Gastroesophageal sphincter (tissue), 4 donors: ENCODE results near the gene ACTR1A. TPM values are rescaled to one million over a fixed set of nuclear protein-coding genes. Genes with fewer than 3 reads are reported as not detected.
A peak's percentile ranks its signal among the peaks of the same experiment; 100 is the strongest.

Experiments
- ATAC-seq: fragments of 150-250 bp; one replicate; pipeline ENCODE4 v1.9.1; 2016; ENCODE audit warnings: mild to moderate bottlenecking, moderate library complexity
- H3K27ac ChIP-seq, 4 donors: fragments of 200-600 bp; sonication (generic) in 3 of 4; 1 replicate in 3 of 4; 2 replicates in 1 of 4; pipeline ENCODE4 v1.5.1; 2016 to 2019
- H3K27me3 ChIP-seq: fragments of 200-600 bp; sonication (generic); one replicate; pipeline ENCODE4 v1.5.1; 2019
- H3K36me3 ChIP-seq, 2 donors: fragments of 200-600 bp; sonication (generic); one replicate each; pipeline ENCODE4 v1.5.1; 2019; ENCODE audit warnings: control low read depth in 1 of 2
- H3K4me1 ChIP-seq, 3 donors: fragments of 200-600 bp; sonication (generic); 1 replicate in 2 of 3; 2 replicates in 1 of 3; pipeline ENCODE4 v1.5.1; 2016 to 2019; ENCODE audit warnings: control low read depth in 2 of 3
- H3K4me3 ChIP-seq, 2 donors: fragments of 200-600 bp; sonication (generic); one replicate each; pipeline ENCODE4 v1.5.1; 2019; ENCODE audit warnings: mild to moderate bottlenecking in 1 of 2, moderate library complexity in 1 of 2
- H3K9me3 ChIP-seq, 3 donors: fragments of 200-600 bp; sonication (generic); one replicate each; pipeline ENCODE4 v1.5.1; 2017 to 2019; ENCODE audit warnings: control low read depth in 2 of 3
- CTCF ChIP-seq, 4 experiments: fragments of 200-600 bp in 2 of 4; fragments of 450-650 bp in 2 of 4; sonication (generic) in 1 of 4; IDR thresholded peaks; one replicate each; pipeline ENCODE4 v1.5.1; 2017 to 2019; ENCODE audit warnings: antibody characterized with exemption in 4 of 4, mild to moderate bottlenecking in 2 of 4, moderate library complexity in 2 of 4
- EP300 ChIP-seq: sonication (generic); formaldehyde crosslinking; IDR thresholded peaks from one replicate; pipeline ENCODE4 v1.6.1; 2017; ENCODE audit warnings: antibody characterized with exemption, mild to moderate bottlenecking
- POLR2A ChIP-seq, 2 donors: fragments of 450-650 bp; IDR thresholded peaks; one replicate each; pipeline ENCODE4 v1.6.1; 2017; ENCODE audit warnings: antibody characterized with exemption in 2 of 2, mild to moderate bottlenecking in 2 of 2, moderate library complexity in 1 of 2
- POLR2AphosphoS5 ChIP-seq: sonication (generic); formaldehyde crosslinking; IDR thresholded peaks from one replicate; pipeline ENCODE4 v1.6.1; 2017; ENCODE audit warnings: antibody characterized with exemption
- WGBS, 2 donors: methylation state at CpG; one replicate each; pipeline ENCODE4 v1.1.5; 2018; ENCODE audit warnings: low coverage in 1 of 2; 5-methylcytosine and 5-hydroxymethylcytosine counted together
- total RNA-seq, 4 donors: library from RNA; depleted of rRNA; stranded (reverse); fragments of >200 nt; gene quantifications; one replicate each; pipeline ENCODE4 v1.1.0, GENCODE V29; 2016

Gene ACTR1A
- total RNA-seq, 4 donors from 2014 or later: 157 to 221 (median 179) TPM

- ATAC-seq: no peak
- Histone ChIP-seq H3K27me3 (no peaks in the 10 kb centered on the region), H3K4me3 (no peak overlapping the region), H3K9me3 (no peaks in the 10 kb centered on the region), H3K27ac (peak overlapping the region in 3 of 4 donors; percentile 2 to 88 (median 26)), H3K4me1 (peaks cover 4 to 81% (median 18%) of the 10 kb centered on the region in 3 donors), H3K36me3 (no peaks in the 10 kb centered on the region)
- 83 to 87% methylated on average over 2 to 3 of the region's 3 CpGs for WGBS, 2 donors
- TF ChIP-seq CTCF (IDR thresholded peaks at IDR 0.05) (no peak), POLR2AphosphoS5 (no peak), POLR2A (IDR thresholded peaks at IDR 0.05) (no peak), EP300 (no peak)
Observed at GRCh38 chr10:102499356-102499755, 3.2 kb downstream of the ACTR1A start.

GRCh38 chr10:102497545-102497944, 5.0 kb downstream of the ACTR1A start:
- Histone ChIP-seq H3K4me1 (peaks cover 7 to 89% (median 28%) of the 10 kb centered on the region in 3 donors), H3K9me3 (no peaks in the 10 kb centered on the region), H3K36me3 (no peaks in the 10 kb centered on the region), H3K27me3 (no peaks in the 10 kb centered on the region), H3K27ac (peak overlapping the region in 2 of 4 donors; percentile 12 to 88), H3K4me3 (no peak overlapping the region)
- ATAC-seq: no peak
- 88 to 100% methylated on average over 1 of the region's 1 CpG for WGBS, 2 donors
- no peak for TF ChIP-seq POLR2A (IDR thresholded peaks at IDR 0.05)
- TF ChIP-seq POLR2AphosphoS5: no peak
- no peak for TF ChIP-seq CTCF (IDR thresholded peaks at IDR 0.05)
- TF ChIP-seq EP300: no peak

GRCh38 chr10:102493771-102494170, 8.7 kb downstream of the ACTR1A start:
- Histone ChIP-seq H3K9me3 (no peaks in the 10 kb centered on the region), H3K36me3 (peaks cover 0 to 27% of the 10 kb centered on the region in 2 donors), H3K27me3 (no peaks in the 10 kb centered on the region), H3K27ac (peak overlapping the region; percentile 67 to 84 (median 77)), H3K4me1 (peaks cover 10 to 83% (median 24%) of the 10 kb centered on the region in 3 donors), H3K4me3 (peak overlapping the region in 1 of 2 donors; percentile 6)
- WGBS, 2 donors: 60 to 86% methylated on average over 1 to 2 of the region's 2 CpGs
- TF ChIP-seq CTCF (IDR thresholded peaks at IDR 0.05) (no peak), POLR2AphosphoS5 (no peak), EP300 (no peak)
- ATAC-seq: no peak

- Histone ChIP-seq H3K4me3 (peak overlapping the region in 1 of 2 donors; percentile 6), H3K4me1 (peaks cover 10 to 75% (median 24%) of the 10 kb centered on the region in 3 donors), H3K9me3 (no peaks in the 10 kb centered on the region), H3K27ac (peak overlapping the region; percentile 67 to 84 (median 77)), H3K27me3 (no peaks in the 10 kb centered on the region), H3K36me3 (peaks cover 4 to 35% of the 10 kb centered on the region in 2 donors)
- 19% methylated on average over 2 of the region's 2 CpGs for WGBS, 2 donors
- TF ChIP-seq EP300 (no peak), POLR2AphosphoS5 (peak; percentile 44)
- ATAC-seq: peak; percentile 93
Observed at GRCh38 chr10:102492983-102493382, 9.5 kb downstream of the ACTR1A start.

GRCh38 chr10:102492344-102492939, 10.1 kb downstream of the ACTR1A start:
- peaks cover 5 to 41% of the 10 kb centered on the region in 2 donors for H3K36me3 ChIP-seq
- H3K4me1 ChIP-seq: peaks cover 10 to 70% (median 24%) of the 10 kb centered on the region in 3 donors
- H3K27me3 ChIP-seq: no peaks in the 10 kb centered on the region
- peak; percentile 10 for ATAC-seq
- WGBS, 2 donors: 87% methylated on average over 3 of the region's 7 CpGs; no CpG with 5 or more reads in 1 of the 2 donors
- no peak overlapping the region for H3K4me3 ChIP-seq
- TF ChIP-seq POLR2A (IDR thresholded peaks at IDR 0.05) (no peak), CTCF (IDR thresholded peaks at IDR 0.05) (no peak), POLR2AphosphoS5 (no peak), EP300 (no peak)
- H3K9me3 ChIP-seq: no peaks in the 10 kb centered on the region
- H3K27ac ChIP-seq: peak overlapping the region; percentile 35 to 81 (median 74)
